ACC112 (cell line): ENCODE results near the gene CYP3A4.
A peak's percentile ranks its signal among the peaks of the same experiment; 100 is the strongest.
"Not testable (repeated sequence)": the region's sequence is repeated elsewhere in the genome, so short reads cannot be mapped to it uniquely, and the experiment has no call there.

Source experiments
- H2AFZ ChIP-seq: fragments of 200-600 bp; sonication (generic); one replicate; pipeline ENCODE4 v1.6.0; 2017; ENCODE audit warnings: antibody characterized with exemption, low read length; ENCODE audit not compliant: unreplicated experiment
- H3K27ac ChIP-seq: fragments of 200-600 bp; sonication (generic); 2 replicates; pipeline ENCODE4 v1.5.1; 2014; ENCODE audit warnings: low read depth, mild to moderate bottlenecking, antibody characterized with exemption, low read length, moderate library complexity
- H3K27me3 ChIP-seq: fragments of 200-600 bp; sonication (generic); 2 replicates; pipeline ENCODE4 v1.6.1; 2014; ENCODE audit warnings: mild to moderate bottlenecking, antibody characterized with exemption, low read length, moderate library complexity, mixed read lengths; ENCODE audit not compliant: insufficient read depth
- H3K36me3 ChIP-seq: fragments of 200-600 bp; sonication (generic); 2 replicates; pipeline ENCODE4 v1.6.1; 2016; ENCODE audit warnings: mild to moderate bottlenecking, antibody characterized with exemption, low read length, moderate library complexity, mixed read lengths; ENCODE audit not compliant: insufficient read depth
- H3K4me1 ChIP-seq: fragments of 200-600 bp; sonication (generic); one replicate; pipeline ENCODE4 v1.6.1; 2016; ENCODE audit warnings: low read length, mixed read lengths; ENCODE audit not compliant: insufficient read depth, unreplicated experiment, control insufficient read depth
- H3K4me3 ChIP-seq: fragments of 200-600 bp; sonication (generic); 2 replicates; pipeline ENCODE4 v1.5.1; 2014; ENCODE audit warnings: mild to moderate bottlenecking, low read depth, low read length
- H3K79me2 ChIP-seq: fragments of 200-600 bp; sonication (generic); one replicate; pipeline ENCODE4 v1.6.0; 2016; ENCODE audit warnings: low read length; ENCODE audit not compliant: control insufficient read depth, unreplicated experiment, insufficient read depth

Gene CYP3A4

DNA sequence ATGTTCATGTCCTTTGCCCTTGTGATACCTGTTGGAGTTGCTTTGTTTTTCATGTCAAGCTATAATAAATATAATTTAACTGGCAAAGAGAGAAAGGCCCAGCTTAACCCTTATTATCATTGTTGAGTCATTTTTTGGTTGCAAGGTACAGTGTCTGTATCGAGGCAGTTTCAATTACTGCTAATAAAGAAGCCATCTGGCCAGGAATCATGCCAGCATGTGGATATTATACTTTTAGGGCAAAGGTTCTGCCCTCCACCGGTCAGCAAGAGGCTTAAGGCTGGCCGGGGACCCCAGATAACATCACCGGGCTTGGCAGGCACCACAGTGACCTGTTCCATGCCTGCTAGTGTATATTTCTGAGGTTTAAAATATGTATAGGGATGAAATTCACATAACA lies 9.0 kb upstream of the CYP3A4 start:
- H3K4me1 ChIP-seq = peaks cover 32% of the 10 kb centered on the region
- H3K27me3 ChIP-seq = no peaks in the 10 kb centered on the region
- H3K79me2 ChIP-seq = no peaks in the 10 kb centered on the region
- peak overlapping the region; percentile 13 for H2AFZ ChIP-seq
- H3K27ac ChIP-seq = no peak overlapping the region
- no peak overlapping the region for H3K4me3 ChIP-seq
- no peaks in the 10 kb centered on the region for H3K36me3 ChIP-seq

DNA sequence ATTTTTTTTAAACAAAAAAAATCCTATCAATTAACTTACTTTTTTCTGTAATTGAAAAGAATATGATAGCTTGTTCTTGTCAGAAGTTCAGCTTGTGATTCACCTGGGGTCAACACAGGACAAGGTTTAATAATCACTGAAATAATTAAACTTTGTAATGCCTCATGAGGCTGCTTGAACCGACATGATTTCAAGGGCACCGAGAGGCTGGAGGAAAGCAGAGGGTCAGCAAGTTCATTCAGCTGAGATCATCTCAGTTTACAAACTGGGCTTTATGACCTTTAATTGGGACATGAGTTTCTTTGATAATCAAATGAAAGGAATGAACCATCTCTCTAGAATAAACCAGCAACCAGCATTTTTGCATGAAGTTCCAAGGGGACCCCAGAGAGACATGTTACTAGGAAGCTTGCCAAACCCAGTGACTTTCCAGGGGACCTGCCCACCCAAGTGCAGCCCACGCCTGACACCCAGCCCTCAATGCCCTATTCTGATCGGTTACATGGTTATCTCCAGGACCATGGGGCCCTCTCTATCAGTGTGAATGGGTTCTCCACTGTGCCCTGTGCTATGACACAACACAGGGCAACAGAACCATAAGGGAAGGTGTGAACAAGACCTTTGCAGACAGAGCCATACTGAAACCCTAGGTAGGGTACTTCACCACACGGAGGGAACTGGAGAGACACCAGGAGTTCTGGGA lies 7.8 kb upstream of the CYP3A4 start:
- Histone ChIP-seq H3K79me2 (no peaks in the 10 kb centered on the region), H3K27me3 (peaks cover 7% of the 10 kb centered on the region; the same call in 1 of the 2 replicates), H2AFZ (no peak overlapping the region), H3K4me3 (no peak overlapping the region), H3K27ac (peak overlapping the region; percentile 31; the same call in 1 of the 2 replicates), H3K36me3 (no peaks in the 10 kb centered on the region), H3K4me1 (peaks cover 32% of the 10 kb centered on the region)

DNA sequence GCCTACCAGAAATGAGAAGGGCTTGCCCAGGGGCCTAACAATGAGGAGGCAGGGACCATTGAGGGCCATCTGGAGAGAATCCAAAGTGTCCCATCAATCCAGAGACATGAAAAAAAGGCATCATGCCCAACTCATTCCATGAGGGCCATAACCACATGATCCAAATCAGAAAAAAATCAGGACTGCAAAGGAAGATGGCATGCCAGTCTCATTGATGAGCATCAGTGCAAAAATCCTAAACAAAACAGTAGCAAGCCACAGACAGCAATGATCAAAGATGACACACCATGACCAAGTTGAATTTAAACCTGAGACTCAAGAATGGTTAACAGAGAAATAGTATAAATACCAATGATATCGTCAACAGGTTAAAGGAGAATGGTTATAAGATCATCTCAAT lies 7.0 kb upstream of the CYP3A4 start:
- no peaks in the 10 kb centered on the region for H3K36me3 ChIP-seq
- no peak overlapping the region for H2AFZ ChIP-seq
- peaks cover 32% of the 10 kb centered on the region for H3K4me1 ChIP-seq

GRCh38 chr7:99790407-99790806 lies 6.4 kb upstream of the CYP3A4 start:
- Histone ChIP-seq H3K36me3 (no peaks in the 10 kb centered on the region), H3K27me3 (peaks cover 20% of the 10 kb centered on the region), H3K4me1 (peaks cover 32% of the 10 kb centered on the region), H3K4me3 (no peak overlapping the region), H3K27ac (no peak overlapping the region; the same call in 1 of the 2 replicates), H2AFZ (no peak overlapping the region), H3K79me2 (no peaks in the 10 kb centered on the region)

More for the DNA sequence above, 7.0 kb upstream of the CYP3A4 start:
- H3K27ac ChIP-seq = peak overlapping the region; percentile 2; the same call in 1 of the 2 replicates
- H3K79me2 ChIP-seq = no peaks in the 10 kb centered on the region
- H3K27me3 ChIP-seq = peaks cover 15% of the 10 kb centered on the region
- H3K4me3 ChIP-seq = no peak overlapping the region

GRCh38 chr7:99789441-99790070 lies 5.6 kb upstream of the CYP3A4 start:
- Histone ChIP-seq H3K4me1 (peaks cover 23% of the 10 kb centered on the region), H3K4me3 (no peak overlapping the region), H3K36me3 (no peaks in the 10 kb centered on the region), H2AFZ (no peak overlapping the region), H3K79me2 (no peaks in the 10 kb centered on the region), H3K27me3 (peaks cover 27% of the 10 kb centered on the region), H3K27ac (no peak overlapping the region)

GRCh38 chr7:99788554-99788953 lies 4.6 kb upstream of the CYP3A4 start:
- H3K4me1 ChIP-seq = peaks cover 23% of the 10 kb centered on the region
- H3K4me3 ChIP-seq = no peak overlapping the region
- H3K27me3 ChIP-seq = peaks cover 37% of the 10 kb centered on the region
- H3K27ac ChIP-seq = no peak overlapping the region
- H2AFZ ChIP-seq = no peak overlapping the region
- no peaks in the 10 kb centered on the region for H3K36me3 ChIP-seq
- no peaks in the 10 kb centered on the region for H3K79me2 ChIP-seq

DNA sequence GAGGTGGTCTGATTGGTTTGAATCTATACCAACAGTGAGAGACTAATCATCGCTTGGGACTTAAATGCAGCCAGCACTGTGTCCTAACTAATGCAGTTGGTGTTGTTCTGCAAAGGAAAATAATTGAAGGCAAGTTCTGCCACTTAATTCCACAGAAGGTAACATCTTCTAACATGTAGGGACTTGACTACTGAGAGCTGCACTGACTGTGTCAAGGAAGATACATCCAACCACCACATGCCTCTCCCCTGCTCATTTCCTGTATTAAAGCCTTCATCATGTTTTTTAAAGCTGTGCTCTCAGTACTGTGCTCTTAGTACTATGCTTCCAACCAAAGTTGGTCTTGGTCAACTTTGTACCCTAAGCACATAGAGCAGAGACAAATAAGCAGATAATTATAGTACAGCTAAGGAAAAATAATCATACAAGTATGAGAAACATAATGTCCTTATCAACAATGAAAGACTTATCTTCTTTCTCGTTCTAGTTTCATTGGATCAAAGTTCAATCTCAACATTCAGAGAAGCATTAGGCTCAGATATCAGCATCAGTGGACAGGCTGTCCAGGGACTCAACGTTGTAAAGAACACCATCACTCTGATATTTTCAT lies 2.8 kb upstream of the CYP3A4 start:
- H3K4me1 ChIP-seq = peaks cover 18% of the 10 kb centered on the region
- no peaks in the 10 kb centered on the region for H3K79me2 ChIP-seq
- H3K27ac ChIP-seq = no peak overlapping the region
- H3K36me3 ChIP-seq = no peaks in the 10 kb centered on the region
- H3K4me3 ChIP-seq = no peak overlapping the region
- peaks cover 51% of the 10 kb centered on the region for H3K27me3 ChIP-seq
- no peak overlapping the region for H2AFZ ChIP-seq

DNA sequence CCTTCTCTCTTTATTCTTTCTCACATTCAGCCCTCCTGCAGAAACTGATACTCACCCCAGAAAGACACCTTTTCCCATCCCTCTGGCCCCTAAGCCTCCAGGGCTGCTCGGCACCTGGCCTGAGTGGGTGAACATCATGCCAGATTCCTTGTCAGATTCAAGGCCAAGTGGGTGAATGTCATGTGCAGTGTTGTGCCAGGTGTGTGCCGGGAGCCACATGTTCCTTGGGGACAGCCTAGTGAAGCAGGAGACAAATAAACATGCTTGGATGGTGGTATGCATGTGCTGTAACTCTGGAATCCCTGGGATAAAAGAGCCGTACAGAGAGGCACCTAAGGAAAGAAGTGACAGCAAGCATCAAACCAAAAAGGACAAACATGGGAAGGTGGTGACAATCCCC lies 1.7 kb upstream of the CYP3A4 start:
- H3K36me3 ChIP-seq, H3K79me2 ChIP-seq, H3K4me1 ChIP-seq, H2AFZ ChIP-seq, H3K4me3 ChIP-seq, H3K27ac ChIP-seq: not testable (repeated sequence)
- peaks cover 61% of the 10 kb centered on the region for H3K27me3 ChIP-seq

- H3K4me1 ChIP-seq = no peaks in the 10 kb centered on the region
- no peak overlapping the region for H2AFZ ChIP-seq
- no peak overlapping the region for H3K4me3 ChIP-seq
- peaks cover 89% of the 10 kb centered on the region for H3K27me3 ChIP-seq
- H3K27ac ChIP-seq = no peak overlapping the region
- no peaks in the 10 kb centered on the region for H3K79me2 ChIP-seq
- no peaks in the 10 kb centered on the region for H3K36me3 ChIP-seq
Measured at GRCh38 chr7:99782012-99782953, 1.7 kb downstream of the CYP3A4 start.

DNA sequence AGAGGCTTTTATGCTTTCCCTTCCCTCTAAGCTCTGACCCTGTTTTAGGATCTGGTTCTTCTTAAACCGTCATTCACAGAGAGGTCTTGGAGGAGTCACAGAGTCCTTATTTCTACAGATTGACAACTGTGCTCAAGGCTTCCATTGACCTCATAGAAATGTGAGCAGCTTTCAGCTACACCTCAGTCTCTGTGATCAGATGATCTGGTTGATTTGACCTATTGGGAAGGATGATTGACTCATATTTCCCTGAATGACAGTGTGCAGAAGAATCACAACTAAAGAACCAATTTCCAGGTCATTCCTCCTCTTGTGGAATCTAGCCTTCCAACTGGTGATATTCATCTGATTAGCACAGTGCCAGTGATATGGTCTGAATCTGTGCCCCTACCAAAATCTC lies 3.4 kb downstream of the CYP3A4 start:
- H3K4me3 ChIP-seq = no peak overlapping the region
- no peak overlapping the region for H3K27ac ChIP-seq
- no peaks in the 10 kb centered on the region for H3K79me2 ChIP-seq
- H3K36me3 ChIP-seq = no peaks in the 10 kb centered on the region
- H3K4me1 ChIP-seq = no peaks in the 10 kb centered on the region
- H3K27me3 ChIP-seq = peaks cover 74% of the 10 kb centered on the region
- H2AFZ ChIP-seq = no peak overlapping the region
